Endothelial cell (in vitro differentiated cells): ENCODE measurements around the gene NAV2. TPM values are rescaled to one million over a fixed set of nuclear protein-coding genes. Genes with fewer than 3 reads are reported as not detected.
"Not testable (repeated sequence)": the region's sequence is repeated elsewhere in the genome, so short reads cannot be mapped to it uniquely, and the experiment has no call there.

ENCODE experiments used
- DNase-seq: peaks from one replicate; pipeline ENCODE4 v3.0.0; 2021; ENCODE audit warnings: low spot score
- H3K27ac Mint-ChIP-seq: one replicate; pipeline ENCODE4 v1.8.0; 2021; ENCODE audit warnings: mixed read lengths, inconsistent platforms; ENCODE audit not compliant: unreplicated experiment
- H3K27me3 Mint-ChIP-seq: one replicate; pipeline ENCODE4 v1.8.0; 2021; ENCODE audit warnings: mild to moderate bottlenecking, moderate library complexity, mixed read lengths, inconsistent platforms; ENCODE audit not compliant: unreplicated experiment
- H3K36me3 Mint-ChIP-seq: one replicate; pipeline ENCODE4 v1.8.0; 2021; ENCODE audit warnings: mild to moderate bottlenecking, low read depth, mixed read lengths, inconsistent platforms; ENCODE audit not compliant: unreplicated experiment
- H3K4me1 Mint-ChIP-seq: one replicate; pipeline ENCODE4 v1.8.0; 2021; ENCODE audit warnings: mild to moderate bottlenecking, mixed read lengths, inconsistent platforms; ENCODE audit not compliant: unreplicated experiment
- H3K4me3 Mint-ChIP-seq: one replicate; pipeline ENCODE4 v1.8.0; 2021; ENCODE audit warnings: mild to moderate bottlenecking, mixed read lengths, inconsistent platforms; ENCODE audit not compliant: unreplicated experiment
- H3K9me3 Mint-ChIP-seq: one replicate; pipeline ENCODE4 v1.8.0; 2021; ENCODE audit warnings: mixed read lengths, inconsistent platforms; ENCODE audit not compliant: unreplicated experiment
- CTCF ChIP-seq: fragments of 200-600 bp; sonication (generic); IDR thresholded peaks from one replicate; pipeline ENCODE4 v1.5.0; 2021; ENCODE audit warnings: antibody characterized with exemption; ENCODE audit not compliant: unreplicated experiment
- total RNA-seq: library from RNA; stranded (reverse); fragmentation: NEBNext Ultra II Directional; extraction: Animal tissue kit (Norgen Biotek cat#: 25700); gene quantifications from one replicate; pipeline ENCODE4 v1.2.1, GENCODE V29; 2021; ENCODE audit not compliant: unreplicated experiment

The NAV2 gene
- total RNA-seq, 1 donor from 2014 or later: 15.6 TPM

- Mint-ChIP-seq H3K27me3 (peaks cover 4% of the 10 kb centered on the region), H3K9me3 (no peaks in the 10 kb centered on the region), H3K4me3 (no peak overlapping the region), H3K36me3 (no peaks in the 10 kb centered on the region), H3K4me1 (peaks cover 4% of the 10 kb centered on the region), H3K27ac (no peak overlapping the region)
- TF ChIP-seq CTCF: peak; percentile 81
- peak; percentile 91 for DNase-seq
Measured at GRCh38 chr11:20127671-20128527, 415.3 kb downstream of the NAV2 start.

- H3K27ac Mint-ChIP-seq, H3K4me3 Mint-ChIP-seq, H3K27me3 Mint-ChIP-seq, DNase-seq, H3K4me1 Mint-ChIP-seq, H3K9me3 Mint-ChIP-seq, H3K36me3 Mint-ChIP-seq: not testable (repeated sequence)
Measured at GRCh38 chr11:20128528-20128825, 415.8 kb downstream of the NAV2 start.

GRCh38 chr11:20129665-20130064 lies 417.0 kb downstream of the NAV2 start:
- H3K9me3 Mint-ChIP-seq: no peaks in the 10 kb centered on the region
- H3K4me1 Mint-ChIP-seq: peaks cover 4% of the 10 kb centered on the region
- no peak overlapping the region for H3K27ac Mint-ChIP-seq
- peaks cover 6% of the 10 kb centered on the region for H3K27me3 Mint-ChIP-seq
- no peak for TF ChIP-seq CTCF
- DNase-seq: no peak
- no peak overlapping the region for H3K4me3 Mint-ChIP-seq
- H3K36me3 Mint-ChIP-seq: no peaks in the 10 kb centered on the region

GRCh38 chr11:20131788-20132666 lies 419.4 kb downstream of the NAV2 start:
- TF ChIP-seq CTCF: peak; percentile 84
- Mint-ChIP-seq H3K27me3 (peaks cover 2% of the 10 kb centered on the region), H3K9me3 (no peaks in the 10 kb centered on the region), H3K4me1 (peaks cover 4% of the 10 kb centered on the region), H3K4me3 (peak overlapping the region; percentile 90), H3K36me3 (no peaks in the 10 kb centered on the region), H3K27ac (peak overlapping the region; percentile 27)
- DNase-seq: peak; percentile 67

GRCh38 chr11:20132667-20133039 lies 420.0 kb downstream of the NAV2 start:
- H3K36me3 Mint-ChIP-seq: no peaks in the 10 kb centered on the region
- no peak for DNase-seq
- H3K4me1 Mint-ChIP-seq: peaks cover 4% of the 10 kb centered on the region
- no peaks in the 10 kb centered on the region for H3K9me3 Mint-ChIP-seq
- H3K27ac Mint-ChIP-seq: no peak overlapping the region
- peaks cover 2% of the 10 kb centered on the region for H3K27me3 Mint-ChIP-seq
- peak overlapping the region; percentile 90 for H3K4me3 Mint-ChIP-seq
- TF ChIP-seq CTCF: no peak
